ENCODE data around the gene RAD52.

DNA sequence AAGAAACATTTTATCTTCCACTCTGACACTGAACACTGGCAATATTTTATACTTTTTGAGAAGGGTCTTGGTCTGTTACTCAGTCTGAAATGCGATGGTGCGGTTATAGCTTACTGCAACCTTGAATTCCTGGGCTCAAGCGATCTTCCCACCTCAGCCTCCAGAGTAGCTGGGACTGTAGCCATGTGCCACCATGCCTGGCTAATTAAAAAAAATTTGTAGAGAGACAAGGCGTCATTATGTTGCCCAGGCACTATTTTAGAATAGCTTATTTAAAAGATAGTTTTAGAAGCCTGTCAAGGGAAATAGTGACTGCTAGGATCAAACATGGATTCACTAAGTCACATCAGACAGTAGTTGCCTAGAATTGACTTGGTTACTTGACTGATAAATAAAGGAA, 47.4 kb upstream of the RAD52 start:
- TF ChIP-seq EZH2 (IDR thresholded peaks at IDR 0.05; ENCODE audit: borderline replicate concordance, insufficient read depth, low read length, poor library complexity, severe bottlenecking), result no peak
- TF ChIP-seq, protein P1, sequence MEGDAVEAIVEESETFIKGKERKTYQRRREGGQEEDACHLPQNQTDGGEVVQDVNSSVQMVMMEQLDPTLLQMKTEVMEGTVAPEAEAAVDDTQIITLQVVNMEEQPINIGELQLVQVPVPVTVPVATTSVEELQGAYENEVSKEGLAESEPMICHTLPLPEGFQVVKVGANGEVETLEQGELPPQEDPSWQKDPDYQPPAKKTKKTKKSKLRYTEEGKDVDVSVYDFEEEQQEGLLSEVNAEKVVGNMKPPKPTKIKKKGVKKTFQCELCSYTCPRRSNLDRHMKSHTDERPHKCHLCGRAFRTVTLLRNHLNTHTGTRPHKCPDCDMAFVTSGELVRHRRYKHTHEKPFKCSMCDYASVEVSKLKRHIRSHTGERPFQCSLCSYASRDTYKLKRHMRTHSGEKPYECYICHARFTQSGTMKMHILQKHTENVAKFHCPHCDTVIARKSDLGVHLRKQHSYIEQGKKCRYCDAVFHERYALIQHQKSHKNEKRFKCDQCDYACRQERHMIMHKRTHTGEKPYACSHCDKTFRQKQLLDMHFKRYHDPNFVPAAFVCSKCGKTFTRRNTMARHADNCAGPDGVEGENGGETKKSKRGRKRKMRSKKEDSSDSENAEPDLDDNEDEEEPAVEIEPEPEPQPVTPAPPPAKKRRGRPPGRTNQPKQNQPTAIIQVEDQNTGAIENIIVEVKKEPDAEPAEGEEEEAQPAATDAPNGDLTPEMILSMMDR (IDR thresholded peaks at IDR 0.05; ENCODE audit: poor library complexity, severe bottlenecking), result no peak

Measured in neural cell (in vitro differentiated cells).